Measurements from ENCODE around the gene PLP1.
A peak's percentile ranks its signal among the peaks of the same experiment; 100 is the strongest.
"Not testable (repeated sequence)": the region's sequence is repeated elsewhere in the genome, so short reads cannot be mapped to it uniquely, and the experiment has no call there.

The PLP1 gene

GRCh38 chrX:103817502-103817901, 40.9 kb downstream of the PLP1 start:
- intact Hi-C loops (cut with DNase I), result loop anchor here (5.0 to 10.0 kb wide), 2 partner anchors 130 to 283 kb away; partner anchors contain the start of gene MORF4L2
- DNase-seq, result peak in 11 of 42 donors; percentile 16 to 73 (median 37)

- DNase-seq, result no peak
- intact Hi-C loops (cut with DNase I), result loop anchor here (5.0 to 10.0 kb wide), 2 partner anchors 132 to 284 kb away; partner anchors contain the start of gene MORF4L2
These were observed 42.4 kb downstream of the PLP1 start for GRCh38 chrX:103818842-103819619.

- DNase-seq, result not testable (repeated sequence)
These were observed 44.2 kb downstream of the PLP1 start for GRCh38 chrX:103820802-103821201.

GRCh38 chrX:103823591-103823990, 47.0 kb downstream of the PLP1 start:
- intact Hi-C loops (cut with DNase I), result no loop called here
- DNase-seq, result no peak

More at GRCh38 chrX:103820802-103821201, 44.2 kb downstream of the PLP1 start:
- intact Hi-C loops (cut with DNase I), result not testable (repeated sequence)

GRCh38 chrX:103825881-103826280, 49.2 kb downstream of the PLP1 start:
- no peak for DNase-seq
- intact Hi-C loops (cut with DNase I), result no loop called here

- intact Hi-C loops (cut with DNase I), result no loop called here
- DNase-seq, result no peak
These were observed 51.9 kb downstream of the PLP1 start for GRCh38 chrX:103828529-103828928.

- peak in 9 of 42 donors; percentile 7 to 37 (median 19) for DNase-seq
- intact Hi-C loops (cut with DNase I), result loop anchor here (5.0 to 10.0 kb wide), 2 partner anchors 144 to 304 kb away; partner anchors contain the start of gene MORF4L2
These were observed 54.2 kb downstream of the PLP1 start for GRCh38 chrX:103830848-103831247.

GRCh38 chrX:103831342-103831802, 54.7 kb downstream of the PLP1 start:
- DNase-seq, result peak in 3 of 42 donors; percentile 24 to 81 (median 75)
- intact Hi-C loops (cut with DNase I), result loop anchor here (5.0 to 10.0 kb wide), 2 partner anchors 144 to 303 kb away; partner anchors contain the start of gene MORF4L2

- intact Hi-C loops (cut with DNase I), result loop anchor here (5.0 to 10.0 kb wide), 2 partner anchors 145 to 303 kb away; partner anchors contain the start of gene MORF4L2
These were observed 55.3 kb downstream of the PLP1 start, which contains the start of gene RAB9B for GRCh38 chrX:103831803-103832544. Gene RAB9B (minus strand): TSS chrX:103832257. CDS start chrX:103825784, 6,473 bp downstream.

GRCh38 chrX:103839404-103839803, 62.8 kb downstream of the PLP1 start:
- DNase-seq, result no peak
- intact Hi-C loops (cut with DNase I), result loop anchor here (10.0 kb wide), 1 partner anchor 295 kb away; no protein-coding TSS in a partner anchor

More at GRCh38 chrX:103831803-103832544, 55.3 kb downstream of the PLP1 start, which contains the start of gene RAB9B:
- DNase-seq, result peak; percentile 30 to 91 (median 80)
